OCI-LY3 (cell line): ENCODE results near the gene DUSP5.

Experiments
- H2AFZ ChIP-seq: fragments of 200-600, 300-600 bp; shearing (Covaris generic); 2 replicates; pipeline ENCODE4 v1.6.0; 2014; ENCODE audit warnings: antibody characterized with exemption, low read depth, low read length
- H3K27ac ChIP-seq: fragments of 200-600, 300-600 bp; sonication (generic); 2 replicates; pipeline ENCODE4 v1.5.1; 2014; ENCODE audit warnings: mild to moderate bottlenecking, low read length, moderate library complexity, mixed read lengths
- H3K27me3 ChIP-seq: fragments of 200-600, 300-600 bp; sonication (generic); 2 replicates; pipeline ENCODE4 v1.6.1; 2014; ENCODE audit warnings: low read depth, low read length, mixed read lengths
- H3K36me3 ChIP-seq: fragments of 200-600, 300-600 bp; sonication (generic); replicated peaks from 2 replicates; pipeline ENCODE3; 2014; ENCODE audit warnings: low read depth, low read length, mixed read lengths
- H3K4me1 ChIP-seq: fragments of 300-600, 200-600 bp; sonication (generic); 2 replicates; pipeline ENCODE4 v1.6.1; 2014; ENCODE audit warnings: low read length, mixed read lengths
- H3K4me2 ChIP-seq: fragments of 200-600, 300-600 bp; sonication (generic); 2 replicates; pipeline ENCODE4 v1.6.1; 2014; ENCODE audit warnings: low read length, mixed read lengths
- H3K4me3 ChIP-seq: fragments of 300-600, 200-600 bp; sonication (generic); 2 replicates; pipeline ENCODE4 v1.5.1; 2014; ENCODE audit warnings: antibody characterized with exemption, mild to moderate bottlenecking, low read length, moderate library complexity
- H3K79me2 ChIP-seq: fragments of 300-600, 200-600 bp; shearing (Covaris generic); 2 replicates; pipeline ENCODE4 v1.6.1; 2014; ENCODE audit warnings: mild to moderate bottlenecking, low read length, mixed read lengths
- H3K9ac ChIP-seq: fragments of 300-600, 200-600 bp; shearing (Covaris generic); 2 replicates; pipeline ENCODE4 v1.6.0; 2014; ENCODE audit warnings: mild to moderate bottlenecking, low read length, moderate library complexity
- H3K9me3 ChIP-seq: fragments of 200-600, 300-600 bp; shearing (Covaris generic); 2 replicates; pipeline ENCODE4 v1.6.1; 2014; ENCODE audit warnings: low read length, mixed read lengths; ENCODE audit not compliant: insufficient read depth
- H4K20me1 ChIP-seq: fragments of 200-600, 300-600 bp; sonication (generic); 2 replicates; pipeline ENCODE4 v1.6.1; 2016; ENCODE audit warnings: low read length, mixed read lengths; ENCODE audit not compliant: insufficient read depth
- EZH2phosphoT487 ChIP-seq: fragments of 200-600 bp; shearing (Covaris generic); IDR thresholded peaks from 2 replicates; pipeline ENCODE4 v1.6.1; 2018; ENCODE audit warnings: antibody characterized with exemption, mixed run types, low read depth
- TF ChIP-seq, protein P1 (sequence below): fragments of 200-600, 300-600 bp; sonication (generic); IDR thresholded peaks from 2 replicates; pipeline ENCODE4 v1.5.1; 2014; ENCODE audit warnings: antibody characterized with exemption, low read length, low read depth

Gene DUSP5

DNA sequence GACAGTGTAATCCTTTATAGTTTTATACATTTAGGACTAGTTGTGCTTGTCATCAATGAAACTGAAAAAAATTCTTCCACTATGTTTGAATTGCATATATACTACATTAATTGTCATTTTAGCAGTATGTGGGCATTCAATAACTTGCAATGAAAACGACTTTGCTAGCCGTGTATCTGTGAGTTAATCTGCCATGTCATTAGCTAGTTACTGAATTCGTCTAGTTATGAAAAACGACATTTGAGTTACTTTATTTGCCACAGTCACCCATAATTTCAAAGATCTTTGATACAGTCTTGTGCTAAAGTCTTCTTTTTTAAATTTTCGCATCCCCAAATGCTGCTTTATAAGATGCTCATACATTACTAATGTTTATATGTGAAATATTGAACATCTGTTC lies 51.5 kb downstream of the DUSP5 start:
- Histone ChIP-seq H3K27me3 (peaks cover 33% of the 10 kb centered on the region), H3K4me3 (no peak overlapping the region), H2AFZ (no peak overlapping the region), H3K27ac (no peak overlapping the region), H3K79me2 (no peaks in the 10 kb centered on the region), H3K36me3 (no peaks in the 10 kb centered on the region), H3K4me1 (peaks cover 13% of the 10 kb centered on the region), H4K20me1 (no peaks in the 10 kb centered on the region), H3K9ac (no peak overlapping the region), H3K4me2 (no peak overlapping the region), H3K9me3 (no peaks in the 10 kb centered on the region)
- TF ChIP-seq, protein P1, sequence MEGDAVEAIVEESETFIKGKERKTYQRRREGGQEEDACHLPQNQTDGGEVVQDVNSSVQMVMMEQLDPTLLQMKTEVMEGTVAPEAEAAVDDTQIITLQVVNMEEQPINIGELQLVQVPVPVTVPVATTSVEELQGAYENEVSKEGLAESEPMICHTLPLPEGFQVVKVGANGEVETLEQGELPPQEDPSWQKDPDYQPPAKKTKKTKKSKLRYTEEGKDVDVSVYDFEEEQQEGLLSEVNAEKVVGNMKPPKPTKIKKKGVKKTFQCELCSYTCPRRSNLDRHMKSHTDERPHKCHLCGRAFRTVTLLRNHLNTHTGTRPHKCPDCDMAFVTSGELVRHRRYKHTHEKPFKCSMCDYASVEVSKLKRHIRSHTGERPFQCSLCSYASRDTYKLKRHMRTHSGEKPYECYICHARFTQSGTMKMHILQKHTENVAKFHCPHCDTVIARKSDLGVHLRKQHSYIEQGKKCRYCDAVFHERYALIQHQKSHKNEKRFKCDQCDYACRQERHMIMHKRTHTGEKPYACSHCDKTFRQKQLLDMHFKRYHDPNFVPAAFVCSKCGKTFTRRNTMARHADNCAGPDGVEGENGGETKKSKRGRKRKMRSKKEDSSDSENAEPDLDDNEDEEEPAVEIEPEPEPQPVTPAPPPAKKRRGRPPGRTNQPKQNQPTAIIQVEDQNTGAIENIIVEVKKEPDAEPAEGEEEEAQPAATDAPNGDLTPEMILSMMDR = no peak
- TF ChIP-seq EZH2phosphoT487 = no peak

DNA sequence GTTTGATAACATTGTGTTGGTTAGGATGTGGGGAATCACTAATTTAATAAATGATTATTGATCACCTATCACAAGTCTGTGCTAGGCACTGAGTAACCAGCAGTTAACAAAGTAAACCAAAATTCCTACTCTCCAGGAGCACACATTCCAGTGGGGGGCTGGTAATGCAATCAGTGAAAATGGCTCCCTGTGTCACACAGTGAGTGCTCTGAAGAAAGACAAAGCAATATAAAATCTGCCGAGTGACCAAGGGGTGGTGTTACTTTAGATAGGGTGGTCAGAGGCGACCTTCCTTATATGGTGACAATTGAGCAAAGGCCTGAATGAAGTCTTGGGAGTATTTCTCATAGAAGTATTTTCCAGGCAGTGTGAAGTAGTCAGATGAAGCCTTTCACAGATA lies 56.2 kb downstream of the DUSP5 start:
- no peak overlapping the region for H3K27ac ChIP-seq
- H3K9ac ChIP-seq = no peak overlapping the region
- H4K20me1 ChIP-seq = no peaks in the 10 kb centered on the region
- no peak overlapping the region for H3K4me2 ChIP-seq
- H3K9me3 ChIP-seq = no peaks in the 10 kb centered on the region
- H2AFZ ChIP-seq = no peak overlapping the region
- H3K27me3 ChIP-seq = peaks cover 25% of the 10 kb centered on the region
- H3K4me3 ChIP-seq = no peak overlapping the region
- H3K36me3 ChIP-seq = no peaks in the 10 kb centered on the region
- no peaks in the 10 kb centered on the region for H3K4me1 ChIP-seq
- TF ChIP-seq EZH2phosphoT487 = no peak
- TF ChIP-seq, protein P1 = no peak
- no peaks in the 10 kb centered on the region for H3K79me2 ChIP-seq

DNA sequence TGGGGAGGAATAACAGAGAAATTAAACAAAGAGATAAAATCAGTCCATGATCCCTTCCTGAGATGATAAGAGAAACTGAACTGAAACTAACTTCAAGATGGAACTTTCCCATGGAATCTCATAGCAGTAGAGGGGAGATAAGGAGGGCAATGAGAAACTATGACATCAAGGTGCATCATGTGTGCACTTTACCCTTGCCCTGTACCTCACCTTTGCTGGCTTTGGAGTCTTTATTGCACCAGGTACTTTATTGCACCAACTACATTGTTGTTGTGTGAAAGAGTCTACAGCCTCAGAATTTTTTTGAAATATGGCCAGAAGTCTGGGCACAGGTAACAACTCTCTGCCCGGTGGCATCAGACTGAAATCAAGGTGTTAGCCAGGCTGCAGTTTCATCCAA lies 58.6 kb downstream of the DUSP5 start:
- Histone ChIP-seq H3K4me3 (no peak overlapping the region), H2AFZ (no peak overlapping the region), H3K9ac (no peak overlapping the region), H3K27me3 (peaks cover 11% of the 10 kb centered on the region), H3K4me1 (no peaks in the 10 kb centered on the region), H4K20me1 (no peaks in the 10 kb centered on the region), H3K36me3 (no peaks in the 10 kb centered on the region), H3K79me2 (no peaks in the 10 kb centered on the region), H3K27ac (no peak overlapping the region), H3K9me3 (no peaks in the 10 kb centered on the region), H3K4me2 (no peak overlapping the region)
- TF ChIP-seq, protein P1 = no peak
- TF ChIP-seq EZH2phosphoT487 = no peak

DNA sequence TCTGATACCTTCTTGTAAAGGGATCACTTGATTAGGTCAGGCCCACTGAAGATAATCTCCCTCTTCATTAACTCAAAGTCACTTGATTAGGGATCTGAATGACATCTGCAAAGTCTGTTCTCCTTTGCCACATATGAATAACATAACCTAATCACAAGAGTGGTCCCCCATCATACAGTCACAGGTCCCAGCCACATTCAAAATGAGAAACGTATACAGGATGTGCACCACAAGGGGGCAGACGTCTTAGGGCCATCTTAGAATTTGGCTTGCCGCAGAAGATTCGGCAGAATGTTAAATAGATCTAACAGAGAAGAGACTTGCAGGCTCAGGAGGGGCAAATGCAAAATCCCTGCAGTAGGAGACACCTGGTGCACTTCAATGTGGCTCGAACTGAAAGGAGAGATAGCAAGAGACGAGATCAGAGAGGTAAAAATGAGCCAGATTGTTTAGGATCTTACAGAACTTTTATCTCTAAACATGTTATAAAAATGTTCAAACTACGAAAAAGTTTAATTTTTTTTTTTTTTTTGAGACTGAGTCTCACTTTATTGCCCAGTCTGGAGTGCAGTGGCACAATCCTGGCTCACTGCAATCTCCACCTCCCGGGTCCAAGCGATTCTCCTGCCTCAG lies 59.4 kb downstream of the DUSP5 start:
- no peaks in the 10 kb centered on the region for H3K79me2 ChIP-seq
- peaks cover 4% of the 10 kb centered on the region for H3K27me3 ChIP-seq
- H3K27ac ChIP-seq = no peak overlapping the region
- H2AFZ ChIP-seq = no peak overlapping the region
- H3K4me3 ChIP-seq = no peak overlapping the region
- no peaks in the 10 kb centered on the region for H3K4me1 ChIP-seq
- no peaks in the 10 kb centered on the region for H3K9me3 ChIP-seq
- H3K36me3 ChIP-seq = no peaks in the 10 kb centered on the region
- H3K9ac ChIP-seq = no peak overlapping the region
- H3K4me2 ChIP-seq = no peak overlapping the region
- no peak for TF ChIP-seq EZH2phosphoT487
- TF ChIP-seq, protein P1 = peak; percentile 44
- H4K20me1 ChIP-seq = no peaks in the 10 kb centered on the region
